NCI-H2196 treated with DMSO at 0.1 percent for 48 hours (cell line): ENCODE measurements around the gene SGCA.

ENCODE experiments used
- DNase-seq: peaks from one replicate; lab custom pipeline; 2025; ENCODE audit not compliant: unreplicated experiment; lab: John Stamatoyannopoulos, UW

The SGCA gene

DNA sequence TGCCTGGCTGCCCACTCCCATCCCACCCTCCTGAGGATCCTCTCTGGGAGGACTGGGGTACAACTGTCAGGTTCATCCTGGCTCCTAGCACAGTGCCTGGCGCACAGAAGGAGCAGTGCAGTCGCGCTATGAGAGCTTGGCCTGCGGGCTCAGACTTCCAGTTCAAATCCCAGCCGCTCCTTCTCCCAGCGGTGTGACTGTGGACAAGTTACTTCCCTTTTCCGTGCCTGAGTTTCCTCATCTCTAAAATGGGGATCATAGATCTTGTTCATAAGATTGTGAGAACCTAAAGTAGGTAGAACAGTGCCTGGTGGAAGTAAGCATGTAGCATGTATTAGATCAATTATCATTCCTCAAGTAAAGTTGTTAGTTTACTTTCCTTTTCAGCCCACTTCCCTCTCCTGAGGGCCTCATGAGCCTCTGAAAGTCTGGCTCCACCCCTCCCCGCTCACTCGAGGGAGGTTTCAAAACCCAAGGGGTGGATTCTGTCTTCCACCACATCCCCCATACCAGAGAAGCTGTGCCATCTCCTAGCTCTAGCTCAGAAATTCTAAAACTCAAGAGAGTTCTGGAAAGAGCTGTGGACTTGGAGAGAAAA is 55.6 kb downstream of the SGCA start:
- no peak for DNase-seq

DNA sequence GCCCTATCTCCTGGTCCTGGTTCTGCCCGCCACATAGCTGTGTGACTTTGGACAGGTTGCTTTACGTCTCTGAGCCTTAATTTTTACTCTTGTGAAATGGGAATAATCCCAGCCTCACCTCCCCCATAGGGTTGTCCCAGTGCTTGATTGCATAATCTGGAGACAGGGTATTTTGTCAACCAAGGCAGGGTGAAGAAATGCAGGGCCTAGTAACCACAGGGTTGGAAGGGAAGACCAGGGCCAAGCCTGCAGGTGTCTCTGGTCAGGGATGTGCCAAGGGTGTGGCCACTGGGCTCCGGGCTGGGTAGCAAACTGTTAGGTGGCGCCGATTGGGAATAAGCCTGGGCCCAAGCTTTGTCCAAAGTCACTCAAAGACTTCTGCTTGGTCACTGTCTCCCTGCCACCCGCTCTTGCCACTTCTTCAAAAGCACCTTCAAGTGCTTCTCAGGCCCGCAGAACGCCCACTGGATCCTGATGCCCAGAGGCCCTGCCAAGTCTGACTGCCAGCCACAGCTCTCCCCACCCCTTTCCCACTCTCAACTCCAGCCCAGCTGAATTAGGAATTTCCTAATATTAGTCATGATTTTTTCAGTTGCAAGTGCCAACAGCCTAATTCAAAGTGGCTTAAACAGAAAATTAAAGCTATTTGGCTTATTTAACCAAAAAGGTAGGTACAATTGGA is 56.2 kb downstream of the SGCA start:
- no peak for DNase-seq

DNA sequence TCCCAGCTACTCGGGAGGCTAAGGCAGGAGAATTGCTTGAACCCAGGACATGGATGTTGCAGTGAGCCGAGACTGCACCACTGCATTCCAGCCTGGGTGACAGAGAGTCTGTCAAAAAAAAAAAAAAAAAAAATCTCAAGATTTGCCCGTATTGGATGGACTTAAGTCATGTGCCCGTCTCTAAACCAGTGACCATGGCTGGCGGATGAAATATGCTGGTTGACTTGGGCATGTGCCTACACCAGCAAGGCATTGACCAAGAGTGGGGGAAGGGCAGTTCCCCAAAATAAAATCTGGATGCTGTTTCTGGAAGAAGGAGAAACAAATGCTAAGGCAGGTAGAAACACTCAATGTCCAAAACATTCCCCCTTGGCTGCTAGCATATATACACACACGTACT is 57.1 kb downstream of the SGCA start:
- no peak for DNase-seq
